Neural progenitor cell (in vitro differentiated cells): ENCODE measurements around the gene SOX9.

ENCODE experiments used
- CTCF ChIP-seq: fragments of 200-600 bp; sonication (generic); IDR thresholded peaks from 2 replicates; pipeline ENCODE4 v1.5.1; 2017; ENCODE audit warnings: antibody characterized with exemption, mild to moderate bottlenecking
- EZH2 ChIP-seq: fragments of 200-600 bp; sonication (generic); IDR thresholded peaks from 2 replicates; pipeline ENCODE4 v1.6.1; 2017; ENCODE audit warnings: antibody characterized with exemption, mild to moderate bottlenecking, moderate library complexity

GRCh38 chr17:72090108-72090507 lies 30.7 kb upstream of the SOX9 start:
- TF ChIP-seq CTCF, result no peak
- TF ChIP-seq EZH2, result no peak
